ENCODE measurements around the gene SPECC1L.

SPECC1L gene

GRCh38 chr22:24433001-24433827 is 162.6 kb downstream of the SPECC1L start:
- no peak for DNase-seq

DNA sequence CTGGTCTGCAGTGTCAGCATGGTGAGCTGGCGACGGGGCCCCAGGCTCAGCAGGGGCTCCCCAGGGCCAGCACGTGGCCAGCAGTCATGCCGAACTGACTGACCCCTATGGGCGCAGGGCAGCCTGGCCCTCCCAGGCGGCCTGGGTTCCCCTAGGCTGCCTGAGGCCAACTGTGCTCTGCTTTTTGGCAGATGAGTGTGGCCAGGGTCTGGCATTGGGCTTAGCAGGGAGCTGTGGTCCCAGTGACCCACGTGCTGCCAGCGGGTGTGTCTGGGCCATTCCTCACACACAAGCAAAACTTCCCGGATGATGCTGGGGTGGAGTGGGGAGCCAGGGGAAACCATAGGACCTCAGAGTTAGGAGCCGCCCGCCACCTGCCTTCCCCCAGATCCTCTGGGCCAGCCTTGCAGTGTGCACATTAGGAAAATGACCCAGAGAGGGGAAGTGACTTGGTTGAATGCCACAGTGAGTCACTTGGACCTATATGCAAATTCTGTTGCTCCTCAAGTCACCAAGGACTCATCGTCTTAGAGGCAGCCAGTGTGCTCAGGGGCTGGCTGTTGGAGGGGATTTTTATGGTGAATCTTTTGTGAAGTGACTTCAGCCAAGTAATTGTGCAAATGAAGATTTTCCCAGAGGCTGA is 163.3 kb downstream of the SPECC1L start:
- DNase-seq: no peak

DNA sequence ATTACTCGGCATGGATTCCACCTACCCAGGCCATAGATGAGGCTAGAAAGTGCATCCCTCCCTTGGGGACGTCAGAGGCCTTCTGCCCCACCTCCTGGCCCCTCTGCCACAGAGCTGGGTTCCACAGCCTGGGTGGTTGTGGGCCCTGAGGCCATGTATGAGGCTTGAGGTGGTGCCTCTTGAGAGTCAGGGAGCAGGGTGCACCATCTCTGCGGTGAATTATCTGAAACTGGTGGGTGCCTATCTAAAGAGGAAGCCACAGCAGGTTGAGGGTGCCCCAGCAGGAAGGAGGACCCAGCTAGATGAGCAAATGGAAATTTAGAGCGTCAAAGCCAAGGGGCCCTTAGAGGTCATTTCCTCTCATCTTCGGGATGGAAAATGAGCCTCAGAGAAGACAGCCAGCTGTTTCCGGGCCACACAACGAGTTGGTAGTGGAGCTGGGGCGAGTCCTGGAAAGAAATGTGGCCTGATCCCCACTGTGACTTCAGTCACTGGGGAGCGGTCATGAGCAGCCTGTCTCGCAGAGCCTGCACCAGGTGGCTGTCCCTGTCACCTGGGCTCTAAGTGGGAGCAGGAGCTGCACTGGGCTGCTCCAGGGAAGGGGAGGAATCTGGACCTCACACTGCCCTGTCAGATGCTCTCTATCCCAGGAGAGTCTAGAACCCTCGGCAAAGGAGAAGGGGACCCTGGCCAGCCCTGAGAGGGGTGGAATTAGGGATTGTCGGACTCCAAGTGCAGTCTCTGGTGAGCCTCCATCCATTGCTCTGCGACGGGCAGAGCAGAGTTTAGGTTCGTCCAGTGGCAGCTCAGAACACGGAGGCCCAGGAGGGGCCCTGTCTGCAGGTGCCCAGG is 164.1 kb downstream of the SPECC1L start:
- no peak for DNase-seq

DNA sequence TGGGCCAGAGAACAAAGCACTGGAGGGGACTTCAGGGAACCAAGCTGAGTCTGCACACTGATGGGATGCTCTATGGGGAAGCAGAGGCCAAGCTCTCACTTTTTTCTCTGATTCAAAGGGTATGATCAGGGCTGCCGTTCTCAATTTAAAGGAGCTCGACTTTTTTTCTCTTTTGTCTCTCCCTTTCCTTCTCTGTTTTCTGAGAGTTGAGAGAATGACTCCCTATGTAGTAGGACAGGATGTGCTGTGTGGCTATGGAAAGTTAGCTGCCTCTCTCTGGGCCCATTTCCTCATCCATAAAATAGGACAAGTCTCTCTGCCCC is 164.7 kb downstream of the SPECC1L start:
- DNase-seq: no peak

DNA sequence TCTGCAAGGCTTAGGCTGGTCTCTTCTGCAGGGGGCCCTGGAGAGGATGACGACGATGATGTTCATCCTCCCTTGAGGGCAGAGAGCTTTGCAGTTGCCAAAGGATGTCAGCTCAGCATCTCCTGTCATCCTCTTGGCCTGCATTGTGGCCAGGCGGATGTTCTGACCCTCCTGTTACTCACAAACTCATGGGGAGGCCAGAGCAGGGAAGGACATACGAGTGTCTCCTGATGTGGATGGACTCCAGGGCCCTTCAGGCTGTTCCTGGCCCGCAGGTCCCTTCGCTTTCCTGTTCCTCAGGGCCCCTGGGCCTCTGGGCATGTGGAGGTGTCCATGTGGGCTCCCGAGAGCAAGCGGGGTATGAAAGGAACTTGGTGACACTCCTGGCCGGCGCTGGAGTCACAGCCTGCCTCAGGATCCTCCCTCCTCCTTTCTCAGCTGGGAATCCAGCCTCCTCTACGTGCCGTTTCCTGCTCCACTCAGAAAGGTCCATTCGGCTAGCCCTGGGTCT is 165.3 kb downstream of the SPECC1L start:
- no peak for DNase-seq

- no peak for DNase-seq
Measured at GRCh38 chr22:24436553-24436952, 165.9 kb downstream of the SPECC1L start.

DNA sequence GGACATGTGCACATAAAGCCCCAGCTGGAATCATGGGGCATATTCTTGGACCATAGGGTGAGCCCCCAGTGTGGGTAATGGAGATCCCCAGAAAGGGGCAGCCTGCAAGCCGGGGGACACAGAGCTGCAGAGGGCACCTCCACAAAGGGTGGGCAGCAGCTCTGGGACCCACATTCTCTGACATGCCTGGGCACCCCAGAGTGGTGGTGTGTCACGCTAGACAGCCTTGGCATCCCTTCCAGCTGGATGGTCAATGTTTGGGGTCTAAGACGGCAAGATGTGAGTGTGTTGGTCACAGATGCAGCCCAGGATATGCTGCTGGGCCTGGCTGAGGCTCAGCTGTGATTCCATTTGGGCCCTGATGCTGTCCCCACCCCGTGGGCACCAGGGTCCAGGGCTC is 166.5 kb downstream of the SPECC1L start:
- no peak for DNase-seq

DNA sequence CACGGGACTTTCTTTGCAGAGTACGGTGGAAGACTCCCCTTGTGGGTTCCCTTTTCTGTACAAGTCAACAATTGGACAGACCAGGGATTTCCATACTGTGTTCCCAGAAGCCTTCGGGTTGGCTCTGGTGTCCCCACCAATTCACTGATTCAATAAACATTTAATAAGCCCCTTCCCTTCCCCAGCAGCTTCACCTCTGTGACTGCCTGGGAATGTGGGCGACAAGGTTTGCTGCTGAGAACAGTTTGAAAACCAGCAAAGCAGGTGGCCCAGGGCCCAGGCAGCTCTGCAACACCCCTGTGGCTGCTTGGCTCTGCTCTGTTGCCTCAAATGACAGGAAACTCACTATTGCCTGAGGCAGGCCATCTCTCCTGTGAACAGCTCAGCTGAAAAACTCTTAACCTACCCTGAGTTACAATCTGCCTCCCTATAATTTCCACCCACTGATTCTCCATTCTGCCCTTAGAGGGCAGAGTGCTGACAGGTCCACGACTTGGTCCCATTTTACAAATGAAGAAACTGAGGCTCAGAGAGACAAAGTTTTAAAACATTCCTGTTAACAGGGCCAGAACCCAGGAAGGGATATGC is 167.2 kb downstream of the SPECC1L start:
- no peak for DNase-seq

GRCh38 chr22:24440270-24440717 is 169.7 kb downstream of the SPECC1L start:
- no peak for DNase-seq

- no peak for DNase-seq
Measured at GRCh38 chr22:24440718-24441405, 170.2 kb downstream of the SPECC1L start.

GRCh38 chr22:24441406-24442351 is 171.0 kb downstream of the SPECC1L start:
- no peak for DNase-seq

GRCh38 chr22:24442352-24442744 is 171.7 kb downstream of the SPECC1L start:
- no peak for DNase-seq

- no peak for DNase-seq
Measured at GRCh38 chr22:24443668-24444067, 173.0 kb downstream of the SPECC1L start.

GRCh38 chr22:24444251-24444650 is 173.6 kb downstream of the SPECC1L start:
- DNase-seq: no peak

GRCh38 chr22:24444729-24445466 is 174.3 kb downstream of the SPECC1L start:
- no peak for DNase-seq

GRCh38 chr22:24445481-24446259 is 175.0 kb downstream of the SPECC1L start:
- DNase-seq: no peak

DNA sequence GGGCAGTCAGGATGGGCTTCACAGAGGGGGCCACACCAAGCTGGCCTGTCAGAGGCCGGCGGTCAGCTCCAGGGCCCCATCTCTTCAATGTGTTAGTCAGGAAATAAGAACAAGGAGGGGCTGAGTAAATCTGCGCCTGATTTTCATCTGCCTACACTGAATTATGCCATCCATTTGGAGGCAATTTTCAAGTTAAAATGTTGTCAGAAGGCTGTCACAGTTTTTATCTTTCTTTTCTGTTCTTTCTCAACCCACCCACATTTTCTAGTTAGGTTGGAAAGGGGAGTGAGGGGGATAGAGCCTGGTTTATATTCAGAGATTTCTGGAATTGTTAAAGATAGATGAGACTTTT is 175.6 kb downstream of the SPECC1L start:
- DNase-seq: no peak

DNA sequence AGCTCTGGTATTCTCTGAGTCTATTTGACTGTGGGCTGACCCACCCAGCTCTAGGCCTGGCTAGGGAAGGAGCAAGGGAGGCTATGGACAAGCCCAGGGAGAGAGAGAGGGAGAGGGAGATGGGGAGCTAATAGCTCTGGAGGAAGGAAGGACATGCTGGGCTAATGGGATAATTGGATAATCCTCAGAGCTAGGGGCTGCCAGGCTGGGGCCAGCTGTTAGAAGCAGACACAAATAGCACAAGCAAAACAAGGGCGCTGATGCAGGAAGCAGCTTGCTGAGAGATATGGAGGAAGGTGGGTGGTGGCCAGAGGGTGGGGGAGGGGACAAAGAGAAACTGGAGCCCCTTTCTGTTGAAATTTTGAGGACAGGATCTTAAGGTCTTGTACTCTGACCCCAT is 180.0 kb downstream of the SPECC1L start:
- DNase-seq: no peak

GRCh38 chr22:24451162-24451561 is 180.5 kb downstream of the SPECC1L start:
- no peak for DNase-seq

DNA sequence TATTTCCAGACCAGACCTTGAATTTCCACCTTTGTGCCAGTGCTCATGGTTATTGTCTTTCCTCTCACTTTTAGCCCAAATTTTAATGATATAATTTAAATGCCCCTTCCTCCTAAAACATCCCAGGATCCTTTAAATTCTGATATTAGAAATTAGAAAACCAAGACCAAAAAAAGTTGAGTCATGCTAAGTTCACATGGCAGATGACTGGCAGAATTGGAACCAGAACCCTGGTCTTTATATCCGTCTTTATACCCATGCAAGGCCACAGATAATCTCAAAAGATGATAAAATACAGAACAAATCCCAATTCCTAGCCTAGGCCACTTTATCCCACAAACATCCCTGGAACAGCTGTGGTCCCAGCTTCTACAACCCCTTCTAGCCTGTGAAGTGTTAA is 183.2 kb downstream of the SPECC1L start:
- no peak for DNase-seq
